ENCODE measurements around the gene TBC1D3H.
"Not testable (repeated sequence)": the region's sequence is repeated elsewhere in the genome, so short reads cannot be mapped to it uniquely, and the experiment has no call there.

The TBC1D3H gene

GRCh38 chr17:36388385-36389245, at the start of gene TBC1D3H:
Gene TBC1D3H, minus strand, starts transcription at chr17:36388435. Its CDS starts 1,540 bp downstream, at chr17:36386895.
- H3K4me3 ChIP-seq (ENCODE audit: low read depth, low read length) = not testable (repeated sequence)

GRCh38 chr17:36428891-36429290, 40.7 kb upstream of the TBC1D3H start:
- H3K4me3 ChIP-seq (ENCODE audit: low read depth, low read length) = not testable (repeated sequence)

GRCh38 chr17:36415180-36415941, 27.1 kb upstream of the TBC1D3H start:
- H3K4me3 ChIP-seq (ENCODE audit: low read depth, low read length) = not testable (repeated sequence)

- H3K4me3 ChIP-seq (ENCODE audit: low read depth, low read length) = not testable (repeated sequence)
Measured at GRCh38 chr17:36390943-36391645, 2.9 kb upstream of the TBC1D3H start.

GRCh38 chr17:36375938-36376337, 12.3 kb downstream of the TBC1D3H start:
- not testable (repeated sequence) for H3K4me3 ChIP-seq (ENCODE audit: low read depth, low read length)

GRCh38 chr17:36362496-36362895, 25.7 kb downstream of the TBC1D3H start:
- not testable (repeated sequence) for H3K4me3 ChIP-seq (ENCODE audit: low read depth, low read length)

All from GM12875 (cell line).